Measurements from ENCODE around the gene CTBS. TPM values are rescaled to one million over a fixed set of nuclear protein-coding genes. Genes with fewer than 3 reads are reported as not detected.

The CTBS gene
- total RNA-seq, 1 experiment from 2014 or later = 10.0 TPM

DNA sequence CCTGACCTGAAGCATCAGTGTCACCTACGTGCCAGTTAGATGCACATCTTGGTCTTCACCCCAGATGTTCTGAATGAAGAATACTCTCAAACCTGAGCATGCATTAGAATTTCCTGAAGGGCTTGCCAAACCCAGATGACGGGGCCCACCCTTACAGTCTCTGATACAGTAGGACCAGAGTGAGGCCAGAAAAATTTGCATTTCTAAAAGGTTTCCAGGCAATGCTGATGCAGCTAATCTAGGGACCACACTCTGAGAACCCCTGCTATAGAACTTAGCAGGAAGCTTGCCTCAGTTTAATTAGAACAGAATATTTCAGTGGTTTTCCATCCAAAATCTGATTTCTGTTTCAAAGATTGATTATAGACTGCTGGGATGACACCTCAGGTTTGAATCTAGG is 9.9 kb upstream of the CTBS start:
- Histone ChIP-seq H3K9me3 (ENCODE audit: low read depth, low read length, poor library complexity, severe bottlenecking) (no peaks in the 10 kb centered on the region), H3K4me3 (ENCODE audit: low read depth, low read length, poor library complexity, severe bottlenecking) (no peak overlapping the region), H3K36me3 (ENCODE audit: insufficient read depth, low read length, poor library complexity, severe bottlenecking) (no peaks in the 10 kb centered on the region), H3K27ac (ENCODE audit: low read depth, low read length, poor library complexity, severe bottlenecking) (peak overlapping the region; percentile 78), H3K4me1 (ENCODE audit: insufficient read depth, low read length, poor library complexity, severe bottlenecking) (peaks cover 24% of the 10 kb centered on the region), H3K27me3 (replicated peaks; ENCODE audit: insufficient read depth, low read depth, low read length, poor library complexity) (no peaks in the 10 kb centered on the region)
- DNase-seq (ENCODE audit: low spot score) = no peak
- intact Hi-C loops (cut with micrococcal nuclease; ENCODE audit: unreplicated experiment) = no loop called here
- TF ChIP-seq, protein P1, sequence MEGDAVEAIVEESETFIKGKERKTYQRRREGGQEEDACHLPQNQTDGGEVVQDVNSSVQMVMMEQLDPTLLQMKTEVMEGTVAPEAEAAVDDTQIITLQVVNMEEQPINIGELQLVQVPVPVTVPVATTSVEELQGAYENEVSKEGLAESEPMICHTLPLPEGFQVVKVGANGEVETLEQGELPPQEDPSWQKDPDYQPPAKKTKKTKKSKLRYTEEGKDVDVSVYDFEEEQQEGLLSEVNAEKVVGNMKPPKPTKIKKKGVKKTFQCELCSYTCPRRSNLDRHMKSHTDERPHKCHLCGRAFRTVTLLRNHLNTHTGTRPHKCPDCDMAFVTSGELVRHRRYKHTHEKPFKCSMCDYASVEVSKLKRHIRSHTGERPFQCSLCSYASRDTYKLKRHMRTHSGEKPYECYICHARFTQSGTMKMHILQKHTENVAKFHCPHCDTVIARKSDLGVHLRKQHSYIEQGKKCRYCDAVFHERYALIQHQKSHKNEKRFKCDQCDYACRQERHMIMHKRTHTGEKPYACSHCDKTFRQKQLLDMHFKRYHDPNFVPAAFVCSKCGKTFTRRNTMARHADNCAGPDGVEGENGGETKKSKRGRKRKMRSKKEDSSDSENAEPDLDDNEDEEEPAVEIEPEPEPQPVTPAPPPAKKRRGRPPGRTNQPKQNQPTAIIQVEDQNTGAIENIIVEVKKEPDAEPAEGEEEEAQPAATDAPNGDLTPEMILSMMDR (conservative IDR thresholded peaks at IDR 0.05; ENCODE audit: low read depth, low read length) = no peak
- TF ChIP-seq EZH2 (IDR thresholded peaks at IDR 0.05; ENCODE audit: borderline replicate concordance, low read depth, low read length, poor library complexity, severe bottlenecking) = no peak
- no TSS peak for BruUV-seq (replicated peaks)
- ChIA-PET CTCF (no interaction called here), POLR2A (ENCODE audit: low non-redundant PET) (interaction anchor here (0.6 kb wide), 1 partner anchor 997 kb away, joined by 4 read pairs; no protein-coding TSS in a partner anchor)

- ChIA-PET POLR2A (ENCODE audit: low non-redundant PET) (interaction anchor here (0.6 kb wide), 1 partner anchor 842 kb away, joined by 4 read pairs; no protein-coding TSS in a partner anchor), CTCF (interaction anchor here (0.6 kb wide), 1 partner anchor 150 kb away, joined by 3 read pairs; no protein-coding TSS in a partner anchor)
- H3K27me3 ChIP-seq (replicated peaks; ENCODE audit: insufficient read depth, low read depth, low read length, poor library complexity) = no peaks in the 10 kb centered on the region
- H3K4me3 ChIP-seq (ENCODE audit: low read depth, low read length, poor library complexity, severe bottlenecking) = no peak overlapping the region
- no peaks in the 10 kb centered on the region for H3K36me3 ChIP-seq (ENCODE audit: insufficient read depth, low read length, poor library complexity, severe bottlenecking)
- peaks cover 24% of the 10 kb centered on the region for H3K4me1 ChIP-seq (ENCODE audit: insufficient read depth, low read length, poor library complexity, severe bottlenecking)
- DNase-seq (ENCODE audit: low spot score) = peak; percentile 15
- TF ChIP-seq EZH2 (IDR thresholded peaks at IDR 0.05; ENCODE audit: borderline replicate concordance, low read depth, low read length, poor library complexity, severe bottlenecking) = no peak
- TF ChIP-seq, protein P1 (conservative IDR thresholded peaks at IDR 0.05; ENCODE audit: low read depth, low read length) = no peak
- TSS peak; percentile 98 for BruUV-seq (replicated peaks)
- no peaks in the 10 kb centered on the region for H3K9me3 ChIP-seq (ENCODE audit: low read depth, low read length, poor library complexity, severe bottlenecking)
- H3K27ac ChIP-seq (ENCODE audit: low read depth, low read length, poor library complexity, severe bottlenecking) = peak overlapping the region; percentile 78
- intact Hi-C loops (cut with micrococcal nuclease; ENCODE audit: unreplicated experiment) = no loop called here
Measured at GRCh38 chr1:84583648-84584047, 9.4 kb upstream of the CTBS start.

DNA sequence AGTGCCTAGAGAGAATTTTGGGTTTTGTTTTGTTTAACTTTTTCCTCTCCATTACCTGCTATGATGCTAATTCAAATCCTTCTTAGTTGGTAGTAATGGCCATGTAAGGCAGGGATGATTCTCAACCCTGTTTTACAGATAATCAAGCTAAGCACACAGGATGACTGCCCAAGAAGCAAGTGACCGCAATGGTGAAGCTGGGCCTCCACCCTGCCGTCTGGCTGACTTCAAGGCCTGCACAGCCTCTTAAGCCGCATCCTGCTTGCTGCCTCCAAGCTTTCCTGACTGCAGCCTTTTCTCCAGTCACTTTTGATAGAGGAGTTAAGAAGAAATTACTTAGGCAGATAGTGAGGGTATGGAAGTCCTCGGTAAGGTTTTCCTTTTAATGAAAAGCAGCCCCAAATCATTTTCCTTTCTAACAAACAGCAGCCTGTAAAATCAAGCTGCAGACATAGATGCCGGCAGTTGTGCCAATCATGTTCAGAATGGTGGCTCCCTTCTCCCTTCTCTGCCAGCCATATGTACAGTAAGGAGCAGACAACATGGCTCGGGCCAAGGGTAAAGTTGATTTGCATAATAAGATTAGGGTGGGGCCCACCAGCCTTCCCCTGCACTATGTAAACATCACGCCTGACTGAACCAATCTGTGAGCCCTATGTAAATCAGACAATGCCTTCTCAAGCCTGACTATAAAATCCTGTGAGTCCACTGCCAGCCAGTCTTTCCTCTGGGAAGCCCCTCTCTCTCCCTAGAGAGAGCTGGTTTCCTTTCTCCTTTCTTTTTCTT is 8.8 kb upstream of the CTBS start:
- ChIA-PET CTCF (interaction anchor here (0.6 kb wide), 1 partner anchor 149 kb away, joined by 3 read pairs; no protein-coding TSS in a partner anchor), POLR2A (ENCODE audit: low non-redundant PET) (interaction anchor here (0.6 kb wide), 1 partner anchor 843 kb away, joined by 4 read pairs; no protein-coding TSS in a partner anchor)
- H3K27me3 ChIP-seq (replicated peaks; ENCODE audit: insufficient read depth, low read depth, low read length, poor library complexity) = no peaks in the 10 kb centered on the region
- no peaks in the 10 kb centered on the region for H3K9me3 ChIP-seq (ENCODE audit: low read depth, low read length, poor library complexity, severe bottlenecking)
- intact Hi-C loops (cut with micrococcal nuclease; ENCODE audit: unreplicated experiment) = no loop called here
- TSS peak; percentile 83 for BruUV-seq (replicated peaks)
- H3K4me3 ChIP-seq (ENCODE audit: low read depth, low read length, poor library complexity, severe bottlenecking) = no peak overlapping the region
- peaks cover 24% of the 10 kb centered on the region for H3K4me1 ChIP-seq (ENCODE audit: insufficient read depth, low read length, poor library complexity, severe bottlenecking)
- peak overlapping the region; percentile 78 for H3K27ac ChIP-seq (ENCODE audit: low read depth, low read length, poor library complexity, severe bottlenecking)
- DNase-seq (ENCODE audit: low spot score) = peak; percentile 96
- H3K36me3 ChIP-seq (ENCODE audit: insufficient read depth, low read length, poor library complexity, severe bottlenecking) = no peaks in the 10 kb centered on the region
- TF ChIP-seq EZH2 (IDR thresholded peaks at IDR 0.05; ENCODE audit: borderline replicate concordance, low read depth, low read length, poor library complexity, severe bottlenecking) = no peak
- TF ChIP-seq, protein P1 (conservative IDR thresholded peaks at IDR 0.05; ENCODE audit: low read depth, low read length) = no peak

Data from A673 (cell line).